HG03460 (cell line): Measurements from ENCODE around the gene SERPINB4.
A peak's percentile ranks its signal among the peaks of the same experiment; 100 is the strongest.

ENCODE experiments used
- ATAC-seq: cut with Tn5 transposase; IDR thresholded peaks from one replicate; pipeline ENCODE4 v1.9.1; 2021; ENCODE audit not compliant: unreplicated experiment

The SERPINB4 gene

GRCh38 chr18:63637703-63638102, 6.4 kb downstream of the SERPINB4 start:
- ATAC-seq = no peak

DNA sequence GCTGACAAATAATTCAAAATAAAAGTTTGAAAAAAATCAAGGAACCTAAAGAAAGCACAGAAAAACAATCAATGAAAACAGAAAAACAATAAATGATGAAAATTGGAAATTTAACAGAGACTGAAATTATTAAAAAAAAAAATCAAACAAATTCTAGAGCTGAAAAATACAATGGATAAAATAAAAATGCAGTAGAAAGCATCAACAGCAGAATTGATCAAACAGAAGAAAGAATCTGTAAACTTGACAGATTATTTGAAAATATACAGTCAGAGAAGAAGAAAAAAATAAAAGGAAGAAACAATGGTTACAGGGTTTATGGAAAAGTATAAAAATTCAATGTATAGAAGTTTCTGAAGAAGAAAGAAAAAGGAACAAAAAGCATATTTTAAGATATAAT, 16.2 kb downstream of the SERPINB4 start:
- no peak for ATAC-seq

DNA sequence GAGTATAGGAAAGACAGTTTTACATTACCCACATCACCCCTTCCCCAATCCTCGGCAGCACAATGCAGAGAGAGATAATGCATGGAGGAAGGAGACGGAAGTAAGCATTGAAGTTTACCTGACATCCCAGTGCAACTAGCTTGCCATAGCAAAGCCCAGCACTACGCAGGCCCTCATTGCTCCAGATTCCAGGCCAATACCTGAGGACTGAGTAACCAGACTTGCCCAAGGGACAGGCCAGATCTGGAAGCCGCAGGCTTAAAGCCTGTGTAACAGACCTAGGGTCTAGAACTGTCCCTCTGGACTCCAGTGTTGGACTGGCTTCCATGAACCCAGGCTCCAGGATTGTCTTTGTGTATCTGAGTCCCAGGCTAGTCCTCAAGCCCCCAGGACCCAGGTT, 17.6 kb downstream of the SERPINB4 start:
- no peak for ATAC-seq

DNA sequence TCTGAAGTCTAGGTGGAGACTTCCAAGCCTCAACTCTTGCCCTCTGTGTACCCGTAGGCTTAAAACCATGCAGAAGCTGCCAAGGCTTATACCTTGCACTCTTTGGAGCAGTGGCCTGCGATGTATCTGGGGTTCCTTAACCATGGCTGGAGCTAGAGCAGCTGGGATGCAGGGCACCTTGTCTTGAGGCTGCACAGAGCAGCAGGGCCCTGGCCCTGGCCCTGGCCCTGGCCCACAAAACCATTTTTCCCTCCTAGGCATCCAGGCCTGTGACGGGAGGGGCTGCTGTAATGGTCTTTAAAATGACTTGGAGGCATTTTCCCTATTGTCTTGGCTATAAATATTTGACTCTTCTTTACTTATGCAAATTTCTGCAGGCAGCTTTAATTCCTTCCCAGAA, 19.2 kb downstream of the SERPINB4 start:
- ATAC-seq = no peak

DNA sequence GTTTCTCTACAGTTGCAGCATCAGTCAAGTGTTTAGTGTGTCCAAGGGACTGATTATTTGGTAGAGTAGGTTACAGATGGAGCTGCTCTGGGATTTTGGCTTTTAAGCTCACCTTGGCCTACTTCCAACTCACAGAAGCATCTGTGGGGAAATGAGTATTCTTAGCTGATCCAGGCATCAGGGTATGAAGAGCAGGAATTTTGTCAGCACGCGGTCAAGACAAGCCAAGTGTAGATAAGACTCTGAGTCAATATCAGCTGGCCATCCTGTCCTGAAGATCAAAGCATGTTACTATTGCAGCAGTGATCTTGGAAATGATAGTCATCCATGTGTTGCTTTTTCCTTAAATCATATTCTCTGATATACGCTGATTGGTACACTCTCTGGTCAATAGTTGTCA, 24.4 kb downstream of the SERPINB4 start:
- ATAC-seq = no peak

- no peak for ATAC-seq
Measured at GRCh38 chr18:63617915-63618234, 26.2 kb downstream of the SERPINB4 start.

DNA sequence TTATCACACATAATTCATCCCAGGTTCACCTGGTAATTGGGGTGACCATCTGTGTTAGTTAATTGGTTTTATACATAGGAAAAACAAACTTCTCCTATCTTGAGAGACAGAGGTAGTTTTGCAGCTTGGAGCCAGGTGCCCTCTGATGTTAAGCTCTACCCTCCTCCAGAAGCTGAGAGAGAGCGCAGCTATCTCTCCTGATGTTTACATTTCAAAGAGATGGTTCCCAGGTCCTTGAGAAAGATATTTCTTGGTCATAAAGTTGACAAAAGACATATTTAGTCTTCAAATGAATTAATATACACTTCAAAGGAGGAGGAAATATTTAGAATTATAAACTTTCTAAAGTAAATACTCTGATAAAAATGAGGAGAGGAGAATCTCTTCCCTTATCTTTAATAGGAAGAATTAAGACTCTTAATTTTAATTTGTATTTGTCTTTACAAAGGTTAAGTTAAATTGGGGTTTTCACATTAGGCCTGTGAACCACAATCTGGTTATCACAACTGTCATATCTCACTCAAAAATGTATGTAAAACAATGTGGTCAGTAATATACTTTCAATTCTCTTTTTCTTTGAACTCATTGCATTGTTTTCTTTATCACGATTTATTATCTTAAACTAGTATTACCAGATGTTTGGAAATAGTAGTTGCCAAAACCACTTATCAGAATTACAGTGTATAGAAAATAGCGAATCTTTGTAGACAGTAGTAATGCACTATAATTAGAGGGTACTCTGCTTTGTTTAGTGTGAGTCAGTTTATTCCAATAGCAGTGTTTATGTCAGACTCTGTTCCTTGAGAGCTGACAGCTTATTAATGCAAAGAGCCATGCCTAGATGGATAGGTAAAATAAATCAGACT, 26.8 kb downstream of the SERPINB4 start:
- ATAC-seq = no peak

DNA sequence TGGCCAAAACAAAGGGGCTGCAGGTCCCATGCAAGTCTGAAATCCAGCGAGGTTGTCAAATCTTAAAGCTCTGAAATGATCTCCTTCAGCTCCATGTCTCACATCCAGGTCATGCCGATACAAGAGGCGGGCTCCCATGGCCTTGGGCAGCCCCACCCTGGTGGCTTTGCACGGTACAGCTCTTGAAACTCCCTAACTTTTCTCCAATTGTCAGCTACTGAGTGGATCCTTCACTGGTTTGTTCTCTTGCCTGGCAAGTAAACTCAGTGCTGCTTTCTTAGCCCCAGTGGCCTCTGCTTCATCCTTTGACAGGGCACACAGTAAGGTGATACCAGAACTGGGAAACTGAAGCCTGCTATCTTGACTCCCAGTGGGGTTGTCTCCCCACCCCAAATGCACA, 30.6 kb downstream of the SERPINB4 start:
- no peak for ATAC-seq

- no peak for ATAC-seq
Measured at GRCh38 chr18:63606526-63606925, 37.5 kb downstream of the SERPINB4 start.

DNA sequence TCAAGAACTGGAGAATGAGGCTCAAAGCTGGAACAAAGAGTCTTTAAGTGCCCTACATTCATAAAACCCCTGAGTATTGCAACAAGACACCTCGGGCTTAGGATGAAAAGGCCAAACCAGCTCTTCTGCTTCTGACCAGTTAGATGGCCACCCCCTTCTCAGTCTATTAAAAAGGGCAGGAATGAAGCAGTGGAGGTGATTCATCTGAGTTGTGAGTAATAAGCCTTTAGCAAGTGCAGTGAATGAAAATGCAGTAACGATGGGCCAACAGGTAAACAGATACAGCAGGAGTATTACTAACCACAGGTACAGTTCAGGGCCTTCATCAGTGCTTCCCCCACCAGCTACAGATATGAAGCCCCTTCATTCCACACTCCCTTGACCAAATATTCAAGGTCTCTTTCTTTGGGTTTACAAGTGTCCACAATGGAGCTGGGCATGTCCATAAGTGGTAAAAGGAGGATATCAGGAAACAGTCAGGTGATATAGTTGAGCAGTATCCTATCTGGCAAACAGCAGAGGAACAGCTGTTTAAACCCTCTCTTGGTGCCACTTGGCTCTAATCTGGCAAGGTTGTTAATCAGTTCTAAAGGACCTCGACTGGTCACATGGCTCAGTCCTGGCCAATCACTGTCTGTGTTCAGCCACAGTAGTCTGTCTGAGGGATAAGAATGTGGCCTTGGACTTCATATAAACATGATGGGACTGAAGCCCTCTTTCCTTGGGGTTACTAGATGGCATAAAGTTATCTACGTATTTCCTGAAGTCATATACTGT, 39.1 kb downstream of the SERPINB4 start:
- no peak for ATAC-seq

DNA sequence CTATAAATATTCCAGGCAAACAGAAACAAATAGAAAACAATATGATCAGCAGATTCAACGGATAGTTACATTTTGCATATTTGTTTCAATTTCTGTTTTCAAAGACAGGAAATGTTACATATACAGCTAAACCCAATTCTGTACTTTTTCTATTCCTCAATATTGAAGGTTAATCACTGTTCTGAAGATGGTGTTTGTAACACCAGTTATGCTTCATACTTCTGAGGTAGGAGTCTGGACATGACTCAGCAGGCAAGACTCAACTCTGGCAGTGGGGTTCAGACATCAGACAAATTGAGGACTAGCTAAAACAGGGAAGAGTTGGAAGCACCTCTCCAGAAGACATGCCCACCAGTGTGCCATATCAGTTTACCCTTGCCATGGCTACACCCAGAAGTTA, 40.3 kb downstream of the SERPINB4 start:
- peak; percentile 97 for ATAC-seq

DNA sequence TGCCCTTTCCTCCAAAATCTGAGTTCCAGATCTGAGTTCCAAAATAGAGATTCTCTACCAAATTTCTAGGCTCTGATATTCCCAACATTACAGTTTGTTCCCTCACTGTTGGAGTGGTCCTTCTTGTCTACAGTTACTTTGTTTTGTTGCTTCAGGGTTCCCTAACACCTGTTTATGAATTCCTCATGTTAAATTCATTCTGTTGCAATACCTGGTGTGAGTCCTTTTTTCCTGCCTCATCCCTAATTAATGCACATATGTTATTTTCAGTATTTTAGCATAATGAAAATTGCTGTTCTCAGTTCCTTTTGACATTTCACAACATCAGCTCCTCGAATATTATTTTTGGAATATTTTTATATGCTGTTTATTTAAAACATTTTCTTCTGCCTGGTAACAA, 40.7 kb downstream of the SERPINB4 start:
- no peak for ATAC-seq

DNA sequence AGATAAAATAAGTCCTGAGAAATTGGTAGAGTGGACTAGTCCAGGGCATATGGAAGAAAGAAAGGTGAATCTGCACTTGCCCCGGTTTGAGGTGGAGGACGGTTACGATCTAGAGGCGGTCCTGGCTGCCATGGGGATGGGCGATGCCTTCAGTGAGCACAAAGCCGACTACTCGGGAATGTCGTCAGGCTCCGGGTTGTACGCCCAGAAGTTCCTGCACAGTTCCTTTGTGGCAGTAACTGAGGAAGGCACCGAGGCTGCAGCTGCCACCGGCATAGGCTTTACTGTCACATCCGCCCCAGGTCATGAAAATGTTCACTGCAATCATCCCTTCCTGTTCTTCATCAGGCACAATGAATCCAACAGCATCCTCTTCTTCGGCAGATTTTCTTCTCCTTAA, 47.1 kb downstream of the SERPINB4 start:
- ATAC-seq = no peak

GRCh38 chr18:63592471-63592870, 51.6 kb downstream of the SERPINB4 start:
- no peak for ATAC-seq

GRCh38 chr18:63591725-63592124, 52.3 kb downstream of the SERPINB4 start:
- ATAC-seq = no peak

DNA sequence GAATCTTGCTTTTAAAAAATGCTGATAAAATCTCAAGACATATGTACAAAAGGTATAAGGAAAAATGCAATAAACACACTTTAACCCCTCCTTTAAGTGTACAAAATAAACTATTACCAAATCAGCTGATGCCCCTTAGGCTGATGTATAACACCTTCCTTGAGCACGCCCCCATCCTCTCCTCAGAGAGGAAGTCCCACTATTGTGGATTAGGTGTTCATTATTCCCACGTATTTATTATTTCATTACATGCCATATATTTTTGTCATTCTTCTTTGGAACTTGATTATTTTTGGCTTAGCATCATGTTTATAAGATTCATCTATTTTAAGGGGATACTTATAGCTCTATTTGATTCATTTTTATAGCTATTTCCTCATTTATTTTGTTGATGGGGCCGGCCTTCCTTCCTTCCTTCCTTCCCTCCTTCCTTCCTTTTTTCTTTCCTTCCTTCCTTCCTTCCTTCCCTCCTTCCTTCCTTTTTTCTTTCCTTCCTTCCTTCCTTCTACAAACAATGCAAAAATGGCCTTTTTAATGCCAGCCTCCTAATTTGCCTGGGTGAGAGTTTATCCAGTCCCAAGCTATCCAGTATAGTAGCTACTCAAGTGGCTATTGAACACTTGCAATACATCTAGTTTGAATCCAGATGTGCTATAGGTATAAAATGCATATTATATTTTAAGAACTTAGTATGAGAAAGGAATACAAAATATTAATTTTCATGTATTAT, 52.9 kb downstream of the SERPINB4 start:
- no peak for ATAC-seq

DNA sequence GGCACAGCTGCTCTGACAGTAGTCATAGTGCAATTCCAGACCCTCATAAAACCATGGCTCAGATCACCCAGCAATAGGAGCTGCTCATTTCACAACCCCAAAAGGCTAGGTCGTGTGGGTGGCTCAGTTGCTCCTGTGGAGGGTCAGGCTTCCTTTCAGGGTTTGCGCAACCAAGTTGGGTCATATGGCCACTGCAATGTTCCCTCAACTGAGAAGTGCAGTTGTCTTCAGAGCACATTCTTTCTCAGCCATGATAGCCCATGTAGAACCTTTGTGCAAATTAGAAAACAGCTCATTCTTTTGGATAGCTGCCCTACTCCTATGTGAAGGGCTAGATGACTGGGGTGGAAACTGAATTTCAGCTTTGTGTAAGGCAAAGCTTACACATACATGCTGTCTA, 53.7 kb downstream of the SERPINB4 start:
- no peak for ATAC-seq

GRCh38 chr18:63588909-63589308, 55.1 kb downstream of the SERPINB4 start:
- no peak for ATAC-seq
